Ishikawa (cell line): ENCODE results near the gene ASTN2.
A peak's percentile ranks its signal among the peaks of the same experiment; 100 is the strongest.

Experiments used
- CEBPB ChIP-seq: IDR thresholded peaks from 2 replicates; pipeline ENCODE4 v1.6.1; 2012
- CREB1 ChIP-seq: IDR thresholded peaks from 2 replicates; pipeline ENCODE4 v1.6.1; 2012; ENCODE audit warnings: low read depth
- EGR1 ChIP-seq: IDR thresholded peaks from 2 replicates; pipeline ENCODE4 v1.6.1; 2012
- EP300 ChIP-seq: IDR thresholded peaks from 2 replicates; pipeline ENCODE4 v1.6.1; 2012; ENCODE audit warnings: borderline replicate concordance
- FOXM1 ChIP-seq: IDR thresholded peaks from 2 replicates; pipeline ENCODE4 v1.6.1; 2012; ENCODE audit warnings: low read depth, borderline replicate concordance
- NFIC ChIP-seq: IDR thresholded peaks from 2 replicates; pipeline ENCODE4 v1.6.1; 2012
- RAD21 ChIP-seq: IDR thresholded peaks from 2 replicates; pipeline ENCODE4 v1.6.1; 2012; ENCODE audit warnings: low read depth
- TAF1 ChIP-seq: IDR thresholded peaks from 2 replicates; pipeline ENCODE4 v1.6.1; 2012; ENCODE audit warnings: low read depth, mild to moderate bottlenecking
- TCF12 ChIP-seq: IDR thresholded peaks from 2 replicates; pipeline ENCODE4 v1.6.1; 2012; ENCODE audit warnings: low read depth
- TEAD4 ChIP-seq: IDR thresholded peaks from 2 replicates; pipeline ENCODE4 v1.6.1; 2012
- YY1 ChIP-seq: IDR thresholded peaks from 2 replicates; pipeline ENCODE4 v1.6.1; 2012; ENCODE audit warnings: low read depth
- ZBTB7A ChIP-seq: IDR thresholded peaks from 2 replicates; pipeline ENCODE4 v1.6.1; 2012; ENCODE audit warnings: low read depth
- TF ChIP-seq, protein P1 (sequence below): IDR thresholded peaks from 2 replicates; pipeline ENCODE4 v1.6.1; 2012
- TF ChIP-seq, protein P2 (sequence below): IDR thresholded peaks from 2 replicates; pipeline ENCODE4 v1.6.1; 2012
- TF ChIP-seq, protein P3 (sequence below): IDR thresholded peaks from 2 replicates; pipeline ENCODE4 v1.6.1; 2012; ENCODE audit warnings: low read depth, mild to moderate bottlenecking

Gene ASTN2

DNA sequence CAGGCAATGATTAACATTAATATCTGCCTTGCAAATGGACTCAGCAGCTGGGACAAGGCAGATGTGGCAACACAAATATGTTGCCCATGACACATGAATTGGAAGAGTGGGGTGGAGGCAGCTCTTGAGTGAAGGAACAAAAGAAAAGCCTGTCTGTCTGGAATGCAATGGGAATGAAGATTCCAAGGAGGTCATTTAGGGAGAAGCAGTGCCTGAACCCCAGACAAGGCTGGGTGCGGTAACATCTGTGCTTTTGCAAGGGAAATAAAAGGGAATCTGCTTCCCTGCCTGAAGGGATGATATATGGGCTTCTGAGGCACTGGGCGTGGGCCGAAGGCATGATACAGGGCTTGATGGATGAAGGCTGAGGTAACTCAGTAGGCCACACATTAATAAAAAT lies 821.9 kb downstream of the ASTN2 start:
- TF ChIP-seq ZBTB7A (no peak), TAF1 (no peak), TCF12 (no peak), YY1 (no peak), RAD21 (no peak), CREB1 (no peak), NFIC (no peak), TEAD4 (no peak)
- TF ChIP-seq, protein P1, sequence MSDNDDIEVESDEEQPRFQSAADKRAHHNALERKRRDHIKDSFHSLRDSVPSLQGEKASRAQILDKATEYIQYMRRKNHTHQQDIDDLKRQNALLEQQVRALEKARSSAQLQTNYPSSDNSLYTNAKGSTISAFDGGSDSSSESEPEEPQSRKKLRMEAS, result no peak
- TF ChIP-seq, protein P2, sequence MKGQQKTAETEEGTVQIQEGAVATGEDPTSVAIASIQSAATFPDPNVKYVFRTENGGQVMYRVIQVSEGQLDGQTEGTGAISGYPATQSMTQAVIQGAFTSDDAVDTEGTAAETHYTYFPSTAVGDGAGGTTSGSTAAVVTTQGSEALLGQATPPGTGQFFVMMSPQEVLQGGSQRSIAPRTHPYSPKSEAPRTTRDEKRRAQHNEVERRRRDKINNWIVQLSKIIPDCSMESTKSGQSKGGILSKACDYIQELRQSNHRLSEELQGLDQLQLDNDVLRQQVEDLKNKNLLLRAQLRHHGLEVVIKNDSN, result no peak

DNA sequence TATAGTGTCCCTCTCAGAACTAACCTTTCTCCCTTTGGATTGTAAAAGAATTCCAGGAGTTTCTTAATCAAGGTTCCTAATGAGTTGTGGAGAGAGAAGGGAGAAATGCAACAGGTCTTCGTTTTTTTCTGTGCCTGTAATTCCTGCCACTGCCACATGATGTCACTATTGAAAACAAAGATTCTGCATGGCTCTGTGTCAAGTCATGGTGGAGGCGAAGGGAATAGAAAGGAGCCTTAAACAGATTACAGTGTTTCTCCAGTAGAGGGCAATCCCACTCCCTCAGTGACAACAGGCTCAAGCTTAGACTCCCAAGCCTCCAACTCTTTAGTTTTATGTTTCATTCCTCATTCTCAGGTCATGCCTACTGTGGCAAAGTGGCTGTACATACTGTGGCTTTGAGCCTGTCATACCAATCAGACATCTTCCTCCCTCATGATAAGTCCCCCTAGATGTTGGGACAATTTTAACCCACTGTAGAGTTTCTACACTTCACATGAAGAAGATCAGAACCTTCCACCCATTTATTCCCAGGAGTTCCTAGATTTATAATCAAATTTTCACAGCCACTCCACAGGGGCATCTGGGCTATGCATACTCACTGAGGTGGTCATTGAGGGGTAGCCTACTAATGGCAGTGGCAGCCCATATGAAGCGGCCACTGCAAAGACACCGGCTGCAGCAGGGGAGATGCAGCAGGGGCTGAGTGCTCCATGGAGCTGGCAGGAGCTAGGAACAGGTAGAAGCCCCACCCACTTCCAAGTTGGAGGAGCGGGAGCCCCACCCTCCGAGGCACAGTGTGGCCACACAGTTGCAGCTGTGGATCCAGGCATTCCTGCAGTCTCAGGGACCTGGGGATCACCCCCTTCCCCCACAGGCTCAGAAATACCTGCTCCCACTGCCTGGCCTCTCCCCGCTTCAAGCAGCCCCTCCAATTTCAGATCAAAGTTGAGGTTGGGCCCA lies 825.2 kb downstream of the ASTN2 start:
- TF ChIP-seq RAD21, result peak; percentile 40; the same call in 1 of the 2 replicates
- TF ChIP-seq TAF1, result no peak
- no peak for TF ChIP-seq CREB1

DNA sequence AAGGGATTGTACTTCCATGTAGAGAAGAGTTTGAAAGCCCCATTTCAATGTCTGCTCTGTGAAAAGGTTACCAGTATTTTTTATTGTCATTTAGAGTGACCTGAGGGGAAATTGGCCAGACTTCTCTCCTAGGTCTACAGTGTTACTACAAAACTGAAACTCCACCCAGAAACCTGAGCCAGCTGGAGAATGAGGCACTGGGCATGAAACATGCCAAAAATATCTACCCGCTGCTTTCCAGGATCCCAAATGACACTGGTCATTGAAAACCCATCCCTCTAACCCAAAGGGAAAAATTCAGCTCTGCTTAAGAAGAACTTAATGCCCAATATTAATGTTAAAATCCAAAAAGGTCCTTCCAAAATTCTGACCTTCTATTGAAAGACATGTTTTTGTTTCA lies 826.9 kb downstream of the ASTN2 start:
- no peak for TF ChIP-seq CEBPB
- no peak for TF ChIP-seq TAF1
- TF ChIP-seq ZBTB7A, result no peak
- no peak for TF ChIP-seq NFIC
- TF ChIP-seq FOXM1, result no peak
- no peak for TF ChIP-seq RAD21
- TF ChIP-seq, protein P1, result no peak
- no peak for TF ChIP-seq TCF12
- TF ChIP-seq, protein P3, sequence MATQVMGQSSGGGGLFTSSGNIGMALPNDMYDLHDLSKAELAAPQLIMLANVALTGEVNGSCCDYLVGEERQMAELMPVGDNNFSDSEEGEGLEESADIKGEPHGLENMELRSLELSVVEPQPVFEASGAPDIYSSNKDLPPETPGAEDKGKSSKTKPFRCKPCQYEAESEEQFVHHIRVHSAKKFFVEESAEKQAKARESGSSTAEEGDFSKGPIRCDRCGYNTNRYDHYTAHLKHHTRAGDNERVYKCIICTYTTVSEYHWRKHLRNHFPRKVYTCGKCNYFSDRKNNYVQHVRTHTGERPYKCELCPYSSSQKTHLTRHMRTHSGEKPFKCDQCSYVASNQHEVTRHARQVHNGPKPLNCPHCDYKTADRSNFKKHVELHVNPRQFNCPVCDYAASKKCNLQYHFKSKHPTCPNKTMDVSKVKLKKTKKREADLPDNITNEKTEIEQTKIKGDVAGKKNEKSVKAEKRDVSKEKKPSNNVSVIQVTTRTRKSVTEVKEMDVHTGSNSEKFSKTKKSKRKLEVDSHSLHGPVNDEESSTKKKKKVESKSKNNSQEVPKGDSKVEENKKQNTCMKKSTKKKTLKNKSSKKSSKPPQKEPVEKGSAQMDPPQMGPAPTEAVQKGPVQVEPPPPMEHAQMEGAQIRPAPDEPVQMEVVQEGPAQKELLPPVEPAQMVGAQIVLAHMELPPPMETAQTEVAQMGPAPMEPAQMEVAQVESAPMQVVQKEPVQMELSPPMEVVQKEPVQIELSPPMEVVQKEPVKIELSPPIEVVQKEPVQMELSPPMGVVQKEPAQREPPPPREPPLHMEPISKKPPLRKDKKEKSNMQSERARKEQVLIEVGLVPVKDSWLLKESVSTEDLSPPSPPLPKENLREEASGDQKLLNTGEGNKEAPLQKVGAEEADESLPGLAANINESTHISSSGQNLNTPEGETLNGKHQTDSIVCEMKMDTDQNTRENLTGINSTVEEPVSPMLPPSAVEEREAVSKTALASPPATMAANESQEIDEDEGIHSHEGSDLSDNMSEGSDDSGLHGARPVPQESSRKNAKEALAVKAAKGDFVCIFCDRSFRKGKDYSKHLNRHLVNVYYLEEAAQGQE, result no peak
- TF ChIP-seq EP300, result no peak
- no peak for TF ChIP-seq TEAD4
- no peak for TF ChIP-seq YY1
- no peak for TF ChIP-seq CREB1
- no peak for TF ChIP-seq EGR1
- TF ChIP-seq, protein P2, result no peak

DNA sequence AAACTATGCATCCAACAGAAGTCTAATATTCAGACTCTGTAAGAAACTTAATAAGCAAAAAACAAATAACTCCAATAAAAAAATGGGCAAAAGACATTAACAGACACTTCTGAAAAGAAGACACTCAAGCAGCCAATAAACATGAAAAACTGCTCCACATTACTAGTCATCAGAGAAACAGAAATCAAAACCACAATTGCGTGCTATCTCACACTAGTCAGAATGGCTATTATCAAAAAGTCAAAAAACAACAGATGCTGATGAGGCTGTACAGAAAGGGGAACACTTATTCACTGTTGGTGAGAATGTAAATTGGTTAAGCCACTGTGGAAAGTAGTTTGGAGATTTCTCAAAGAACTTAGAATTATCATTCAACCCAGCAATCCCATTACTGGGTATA lies 829.0 kb downstream of the ASTN2 start:
- no peak for TF ChIP-seq TCF12
- TF ChIP-seq, protein P2, result no peak
- no peak for TF ChIP-seq TAF1
- no peak for TF ChIP-seq CEBPB
- TF ChIP-seq, protein P1, result no peak
- TF ChIP-seq YY1, result no peak
- TF ChIP-seq CREB1, result no peak
- TF ChIP-seq, protein P3, result no peak
- no peak for TF ChIP-seq EP300
- no peak for TF ChIP-seq ZBTB7A
- no peak for TF ChIP-seq TEAD4
- TF ChIP-seq RAD21, result no peak

DNA sequence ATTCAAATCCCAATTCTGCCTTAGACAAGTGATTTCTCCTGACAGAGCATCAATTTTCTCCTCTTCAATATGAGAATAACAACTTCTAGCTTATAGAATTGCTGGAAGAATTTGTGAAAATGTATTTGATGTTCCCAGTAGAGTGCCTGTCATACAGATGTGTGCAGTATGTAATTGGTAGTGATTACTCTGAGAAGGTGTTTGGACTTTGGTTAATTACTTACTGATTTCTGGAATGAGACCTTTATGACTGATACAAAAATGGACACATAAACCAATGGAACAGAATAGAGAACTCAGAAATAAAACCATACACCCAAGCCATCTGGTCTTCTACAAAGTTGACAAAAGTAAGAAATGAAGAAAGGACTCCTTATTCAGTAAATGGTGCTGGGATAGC lies 829.7 kb downstream of the ASTN2 start:
- TF ChIP-seq CEBPB (no peak), TAF1 (no peak), RAD21 (no peak), EGR1 (no peak), FOXM1 (no peak), YY1 (no peak), TEAD4 (no peak), EP300 (no peak), ZBTB7A (no peak), NFIC (no peak), TCF12 (no peak), CREB1 (no peak)
- TF ChIP-seq, protein P1, result no peak
- TF ChIP-seq, protein P2, result no peak
- TF ChIP-seq, protein P3, result no peak
